ENCODE results near the gene ZNF599.
A peak's percentile ranks its signal among the peaks of the same experiment; 100 is the strongest.

ZNF599 gene

DNA sequence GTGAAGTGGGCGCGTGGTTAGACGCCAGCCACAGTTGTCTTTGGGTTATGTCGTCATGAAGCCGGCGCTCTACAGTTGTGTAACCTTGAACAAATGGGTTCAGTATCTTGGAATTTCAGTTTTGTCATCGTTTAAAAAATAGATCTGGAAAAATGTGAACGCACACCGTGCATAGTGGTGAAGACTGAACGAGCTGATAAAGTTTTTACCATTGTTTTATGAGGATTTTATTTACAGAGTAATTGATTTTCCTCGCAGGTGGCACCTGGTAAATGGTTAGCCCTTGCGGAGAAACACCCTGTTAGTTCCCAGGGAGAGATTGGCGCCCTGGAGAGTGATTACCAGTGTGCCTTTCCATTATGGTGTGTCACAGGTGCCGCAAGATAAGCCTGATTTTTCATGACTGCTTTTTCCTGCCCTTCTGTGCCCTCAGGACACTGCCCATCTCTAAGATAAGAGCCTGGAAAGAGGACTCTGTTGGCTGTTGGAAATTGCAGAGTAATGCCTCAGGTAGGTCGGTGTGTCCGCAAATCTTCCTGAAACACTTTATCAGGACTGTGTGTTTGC, 38.4 kb downstream of the ZNF599 start:
- no peak for DNase-seq

DNA sequence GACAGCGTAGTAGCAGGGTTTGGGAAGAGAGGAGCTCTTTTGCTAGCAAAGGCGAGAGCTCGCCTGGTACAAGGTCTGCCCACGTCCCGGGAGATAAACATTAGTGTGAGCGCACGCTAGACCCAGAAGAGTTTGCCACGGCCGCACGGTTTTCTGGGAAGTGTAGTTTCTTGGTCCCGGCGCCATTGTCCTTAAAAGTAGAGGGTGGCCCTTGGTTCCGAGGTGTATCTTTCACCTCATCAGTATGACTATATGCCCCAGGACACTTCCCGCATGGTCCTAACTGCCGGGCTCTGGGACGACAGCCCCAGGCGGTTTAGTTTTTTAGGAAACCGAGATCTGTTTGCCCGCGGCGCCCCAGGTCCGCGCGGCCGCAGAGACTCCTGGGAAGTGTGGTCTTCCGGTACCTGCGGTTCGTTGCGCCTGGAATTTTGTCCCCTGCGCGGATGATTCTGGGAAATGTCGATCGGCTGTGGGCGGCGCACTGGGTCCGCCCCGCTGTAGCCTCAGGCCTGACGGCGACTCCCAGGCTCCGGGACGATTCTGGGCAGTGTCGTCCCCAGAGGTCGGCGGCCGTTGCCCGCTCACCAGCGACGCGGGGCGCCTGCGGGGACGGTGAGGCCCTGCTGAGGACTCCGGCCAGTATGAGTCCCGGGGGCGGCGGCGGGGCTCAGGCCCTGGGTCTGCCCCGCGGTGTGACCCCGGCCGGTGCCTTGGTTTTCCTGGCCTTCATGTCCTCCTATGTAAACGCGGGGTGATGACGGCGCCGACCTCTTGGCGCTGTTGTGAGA, 39.1 kb downstream of the ZNF599 start, which contains the start of gene ZNF181:
Gene ZNF181 (plus strand): TSS at position 498 of the 791 bp plus-strand sequence. CDS start 795 bp downstream, outside the sequence.
- DNase-seq, result peak; percentile 95

DNA sequence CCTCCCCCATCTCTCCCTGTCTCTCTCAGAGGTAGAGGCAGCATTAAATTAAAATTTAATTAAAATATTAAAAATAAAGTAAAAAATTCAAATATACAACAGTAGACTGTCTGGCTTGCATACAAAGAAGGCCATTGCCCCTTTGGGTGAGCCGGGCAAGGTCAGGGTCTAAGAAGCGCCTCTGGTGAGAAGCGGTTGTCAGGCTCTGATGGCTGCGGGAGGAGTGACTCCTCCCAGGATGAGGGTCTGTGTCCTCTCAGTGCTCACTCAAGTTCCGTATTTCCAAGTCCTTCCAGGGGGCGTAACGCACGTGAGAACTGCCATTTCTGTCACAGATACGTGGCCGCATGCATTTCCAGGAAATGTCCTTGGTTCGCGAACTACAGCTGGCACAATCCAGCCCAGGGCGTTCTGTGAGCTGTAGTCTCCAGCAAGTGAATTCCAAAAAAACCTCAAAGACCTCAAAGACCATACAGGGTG, 39.7 kb downstream of the ZNF599 start:
- peak; percentile 89 for DNase-seq

DNA sequence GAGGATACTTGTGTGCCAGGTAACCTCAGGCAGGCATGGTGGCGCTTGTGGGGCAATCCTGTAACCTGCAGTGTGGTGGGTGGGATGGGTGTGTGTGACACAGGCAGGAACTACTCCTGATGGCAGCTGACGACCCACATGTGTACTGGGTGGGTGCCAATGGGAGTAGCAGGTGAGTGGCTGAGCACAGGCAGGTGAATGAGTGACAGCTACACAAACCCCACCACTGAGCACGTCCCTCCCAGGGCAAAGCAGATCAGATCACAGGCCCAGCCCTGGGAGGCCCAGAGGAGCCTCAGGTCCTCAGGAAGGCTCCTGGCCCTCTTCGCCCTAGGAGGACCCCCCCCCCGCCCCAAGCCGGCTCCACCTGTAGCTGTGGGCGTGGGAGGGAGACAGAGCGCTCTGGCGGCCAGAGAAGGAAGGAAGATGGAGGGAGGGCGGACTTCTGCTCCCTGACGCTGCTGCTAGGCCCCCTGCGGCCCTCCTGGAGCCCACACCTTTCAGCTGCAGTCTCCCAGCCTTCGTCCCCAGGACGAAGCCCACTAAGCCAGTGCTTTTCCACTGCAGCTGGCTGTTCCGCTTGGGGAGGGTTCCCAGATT, 40.3 kb downstream of the ZNF599 start:
- peak; percentile 6 for DNase-seq

DNA sequence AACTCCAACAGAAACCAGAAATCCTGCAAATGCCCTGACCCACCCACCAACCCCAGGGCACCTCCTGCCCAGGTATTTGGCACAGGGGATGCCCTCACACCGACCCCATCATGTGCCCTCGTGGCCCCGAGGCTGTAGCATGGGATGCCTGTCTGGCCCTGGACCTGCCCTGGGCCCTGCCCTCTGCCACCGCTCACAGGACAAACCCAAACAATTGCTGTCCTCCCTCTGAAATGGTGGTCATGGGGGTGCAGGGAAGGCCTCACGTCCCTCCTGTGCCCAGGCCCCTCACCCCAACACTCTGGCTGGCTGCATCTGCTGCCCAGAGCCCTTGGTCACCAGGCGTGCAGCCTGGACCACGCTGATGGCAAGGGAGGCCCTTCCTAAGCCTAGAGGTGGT, 41.1 kb downstream of the ZNF599 start:
- DNase-seq, result no peak

DNA sequence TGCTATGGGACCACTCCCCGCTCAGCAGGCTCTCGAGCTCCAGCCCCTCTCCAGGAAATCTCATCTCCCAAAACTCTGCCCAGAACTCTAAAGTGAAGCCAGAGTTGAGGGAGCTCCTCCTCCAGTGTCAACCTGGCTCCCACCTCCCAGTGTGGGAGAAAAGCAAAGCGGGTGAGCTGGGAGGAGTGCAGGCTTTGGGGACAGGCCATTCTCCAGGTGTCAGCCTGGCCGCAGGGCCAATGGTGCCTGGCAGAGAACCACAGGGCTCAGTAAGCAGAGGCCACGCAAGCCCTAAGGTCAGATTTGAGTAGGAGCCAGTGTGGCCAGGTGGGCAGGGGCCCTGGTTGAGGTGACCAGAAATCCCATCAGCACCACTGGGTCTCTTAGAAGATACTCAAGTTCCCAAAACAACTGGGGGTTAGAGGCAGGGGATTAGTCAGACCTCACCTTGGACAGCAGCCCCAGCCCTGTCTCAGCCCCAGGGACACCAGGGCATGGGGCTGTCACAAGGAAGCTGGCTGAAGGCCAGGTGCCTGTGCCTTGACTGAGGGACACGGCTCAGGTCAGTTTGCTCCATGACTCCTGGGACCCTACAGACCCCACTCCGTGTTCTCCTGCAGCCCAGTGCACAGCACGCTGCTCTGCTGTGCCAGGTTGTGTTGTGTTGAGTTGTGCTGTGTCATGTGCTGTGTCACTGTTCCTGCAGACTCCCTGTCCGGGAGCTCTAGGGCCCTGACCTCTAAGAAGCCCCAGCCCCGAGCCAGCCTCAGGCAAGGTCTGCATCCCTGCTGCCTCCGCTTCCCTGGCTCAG, 41.8 kb downstream of the ZNF599 start:
- no peak for DNase-seq

DNA sequence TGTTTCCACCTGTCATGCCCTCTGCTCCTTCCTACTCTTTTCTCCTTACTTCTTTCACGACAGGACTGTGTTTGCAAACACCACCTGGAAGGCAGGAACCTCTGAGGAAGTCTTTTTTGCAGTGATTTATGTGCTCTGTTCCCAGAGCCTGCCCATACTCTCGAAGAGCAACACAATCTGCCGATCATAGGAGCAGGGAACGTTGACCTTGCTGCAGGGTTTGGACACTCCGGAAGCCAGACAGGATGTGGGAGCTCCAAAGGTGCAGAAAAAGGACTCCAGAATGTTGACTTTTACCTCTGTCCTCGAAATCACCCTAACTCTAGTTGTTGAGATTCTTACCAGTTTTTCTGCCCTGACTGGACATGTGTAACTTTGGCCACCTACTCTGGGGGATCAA, 47.6 kb downstream of the ZNF599 start:
- no peak for DNase-seq

DNA sequence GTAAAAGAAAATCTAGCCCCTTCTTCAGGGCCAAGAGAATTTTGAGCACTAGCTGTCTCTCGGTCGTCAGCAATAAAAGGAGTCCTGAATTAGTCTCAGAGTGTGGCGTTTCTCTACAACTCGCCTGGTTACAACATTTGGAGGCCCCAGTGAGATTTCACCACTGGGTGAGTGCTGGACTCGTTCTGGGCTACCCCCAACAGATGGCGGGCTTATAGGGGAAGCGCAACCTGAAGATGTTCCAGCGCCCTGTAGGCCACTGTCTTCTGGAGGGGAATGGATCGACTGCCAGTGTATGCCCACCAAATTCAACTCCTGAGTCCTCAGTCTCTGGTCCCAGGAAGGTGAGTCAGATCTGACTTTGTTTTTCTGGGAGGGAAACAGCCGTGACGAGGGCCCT, 50.7 kb downstream of the ZNF599 start:
- no peak for DNase-seq

DNA sequence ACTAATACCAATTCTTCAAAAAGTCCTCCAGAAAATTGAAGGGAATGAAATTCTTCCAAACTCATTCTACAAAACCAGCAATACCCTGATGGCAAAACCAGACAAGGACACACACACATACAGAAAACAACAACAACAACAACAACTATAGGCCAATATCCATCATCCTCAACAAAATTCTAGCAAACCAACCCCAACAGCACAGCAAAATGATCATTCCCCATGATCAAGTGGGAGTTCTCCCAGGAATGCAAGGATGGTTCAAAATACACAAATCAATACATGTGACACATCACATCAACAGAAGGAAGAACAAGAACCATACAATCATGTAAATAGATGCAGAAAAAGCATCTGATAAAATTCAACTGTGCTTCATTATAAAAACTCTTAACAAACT, 57.7 kb downstream of the ZNF599 start:
- DNase-seq, result no peak

DNA sequence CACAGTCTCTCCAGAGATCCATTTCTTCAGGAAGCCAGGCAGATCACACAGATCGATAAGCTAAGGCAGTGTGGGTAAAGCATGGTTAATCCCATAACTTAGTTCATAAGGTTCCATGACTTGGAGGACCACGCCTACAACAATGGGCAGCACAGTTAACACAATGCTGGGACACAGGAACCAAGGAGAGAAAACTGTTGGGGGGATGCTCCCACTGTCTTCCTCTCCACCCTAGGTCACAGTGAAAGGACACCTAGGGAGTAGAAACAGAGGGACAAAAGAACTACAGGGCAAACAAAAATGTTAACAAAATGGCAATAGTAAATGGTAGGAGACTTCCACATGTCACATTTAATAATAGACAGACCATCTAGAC, 59.8 kb downstream of the ZNF599 start:
- peak; percentile 4 for DNase-seq

DNA sequence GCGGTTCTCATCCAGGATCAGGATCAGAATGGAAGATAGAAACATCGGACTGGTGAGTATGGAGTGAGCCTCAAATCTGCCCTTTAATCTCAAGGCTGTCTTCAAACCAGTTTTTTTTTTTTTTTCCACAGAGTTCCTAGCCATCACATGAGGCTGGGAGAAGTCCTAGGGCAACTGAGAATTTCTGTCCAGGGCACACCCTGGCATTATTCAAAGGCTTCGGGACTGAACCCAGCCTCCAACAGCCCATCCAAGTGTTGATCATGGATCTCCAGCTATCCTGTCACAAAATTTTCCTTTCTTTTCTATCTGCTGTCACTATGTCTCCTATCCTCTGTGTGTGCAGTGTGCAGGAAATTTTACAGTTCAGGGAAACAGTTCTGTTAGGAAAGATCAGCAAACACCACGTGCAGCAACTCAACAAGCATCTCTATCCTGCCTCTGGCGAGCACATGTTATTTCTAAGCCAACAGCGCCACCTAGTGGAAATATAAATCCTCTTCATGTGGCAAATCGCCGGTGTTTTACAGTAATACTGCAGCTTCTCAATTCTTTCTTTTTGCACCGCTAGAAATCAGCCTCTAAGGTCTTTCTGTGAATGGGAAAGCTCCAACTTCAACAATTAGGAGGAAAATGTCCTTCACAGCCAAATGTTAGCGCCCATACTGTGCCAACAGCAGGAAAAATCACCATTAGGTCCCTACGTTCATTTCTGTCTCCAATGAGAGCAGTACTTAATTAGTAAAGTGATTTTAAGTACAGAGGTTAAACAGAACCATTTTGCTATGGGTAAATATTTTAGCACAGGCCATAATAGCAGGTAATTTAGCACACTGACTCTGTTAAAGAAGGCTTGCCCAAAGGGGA, 60.4 kb downstream of the ZNF599 start:
- DNase-seq, result peak; percentile 82

DNA sequence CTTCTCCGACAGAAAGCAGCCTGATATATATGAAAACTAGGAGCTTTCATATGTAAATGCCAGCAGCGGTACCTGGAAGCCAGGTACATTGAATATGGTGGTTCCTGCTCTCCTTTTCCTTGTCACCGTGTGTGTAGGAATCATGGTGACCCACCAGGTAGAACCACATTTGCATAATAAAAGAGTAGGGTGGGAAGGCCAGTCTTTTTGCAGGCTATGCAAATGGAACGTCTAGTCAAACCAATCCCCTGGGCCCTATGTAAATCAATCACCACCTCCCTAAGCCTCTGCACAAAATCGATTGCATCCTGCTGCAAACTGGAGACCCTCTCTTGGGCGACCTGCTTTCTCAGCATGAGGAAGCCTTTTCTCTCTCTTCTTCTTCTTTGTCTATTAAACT, 61.1 kb downstream of the ZNF599 start:
- no peak for DNase-seq

All from hematopoietic multipotent progenitor cell treated with erythropoietin and hydrocortisone succinate and interleukin-3 and kit ligand, for 8 days (in vitro differentiated cells).